ENCODE data around the gene GALNT10. TPM values are rescaled to one million over a fixed set of nuclear protein-coding genes. Genes with fewer than 3 reads are reported as not detected.

The GALNT10 gene

Small RNA genes lying within 50 kb of the gene (small RNA-seq; reads per million reads assigned to genes)
- gene MIR1294 (ENCODE audit: insufficient read depth) (6.1 reads per million, percentile 76 among the genes with 10 or more reads in this experiment), gene RN7SL655P (ENCODE audit: insufficient read depth) (not detected)

All from mesendoderm (in vitro differentiated cells).